Stimulated activated CD8-positive, alpha-beta memory T cell treated with anti-CD3 and anti-CD28 coated beads, Interleukin-7, amount 100 ng/mL, for 4 hours (primary cell): ENCODE measurements around the gene RNF112.
A peak's percentile ranks its signal among the peaks of the same experiment; 100 is the strongest.

Experiments
- DNase-seq, 2 donors: peaks; one replicate each; pipeline ENCODE4 v3.0.0-alpha.2; 2020; ENCODE audit warnings: low read depth in 2 of 2

RNF112 gene

GRCh38 chr17:19374136-19374535 is 36.9 kb upstream of the RNF112 start:
- no peak for DNase-seq

- DNase-seq: no peak
These were observed 35.3 kb upstream of the RNF112 start for GRCh38 chr17:19375732-19376131.

DNA sequence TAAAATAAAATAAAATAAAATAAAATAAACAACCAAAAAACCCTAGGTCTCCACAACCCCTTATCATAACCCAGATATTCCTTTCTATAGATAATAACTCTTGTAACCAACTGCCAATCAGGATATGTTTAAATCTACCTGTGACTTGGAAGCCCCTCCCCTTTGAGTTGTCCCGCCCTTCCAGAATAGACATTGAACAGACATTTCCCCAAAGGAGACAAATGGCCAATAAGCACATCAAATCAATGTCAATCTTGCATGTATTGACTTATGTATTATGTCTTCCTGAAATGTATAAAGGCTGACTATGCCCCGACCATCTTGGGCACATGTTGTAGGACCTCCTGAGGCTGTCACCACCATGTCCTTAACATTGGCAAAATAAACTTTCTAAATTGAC is 34.2 kb upstream of the RNF112 start:
- DNase-seq: no peak

GRCh38 chr17:19377602-19378415 is 33.2 kb upstream of the RNF112 start:
- peak; percentile 87 to 93 for DNase-seq

- no peak for DNase-seq
These were observed 32.3 kb upstream of the RNF112 start, which contains the start of gene MAPK7 for GRCh38 chr17:19378416-19379360. Gene MAPK7, plus strand, starts transcription at chr17:19378498. Its CDS starts 403 bp downstream, at chr17:19378901.

GRCh38 chr17:19379361-19380065 is 31.5 kb upstream of the RNF112 start:
- DNase-seq: no peak

DNA sequence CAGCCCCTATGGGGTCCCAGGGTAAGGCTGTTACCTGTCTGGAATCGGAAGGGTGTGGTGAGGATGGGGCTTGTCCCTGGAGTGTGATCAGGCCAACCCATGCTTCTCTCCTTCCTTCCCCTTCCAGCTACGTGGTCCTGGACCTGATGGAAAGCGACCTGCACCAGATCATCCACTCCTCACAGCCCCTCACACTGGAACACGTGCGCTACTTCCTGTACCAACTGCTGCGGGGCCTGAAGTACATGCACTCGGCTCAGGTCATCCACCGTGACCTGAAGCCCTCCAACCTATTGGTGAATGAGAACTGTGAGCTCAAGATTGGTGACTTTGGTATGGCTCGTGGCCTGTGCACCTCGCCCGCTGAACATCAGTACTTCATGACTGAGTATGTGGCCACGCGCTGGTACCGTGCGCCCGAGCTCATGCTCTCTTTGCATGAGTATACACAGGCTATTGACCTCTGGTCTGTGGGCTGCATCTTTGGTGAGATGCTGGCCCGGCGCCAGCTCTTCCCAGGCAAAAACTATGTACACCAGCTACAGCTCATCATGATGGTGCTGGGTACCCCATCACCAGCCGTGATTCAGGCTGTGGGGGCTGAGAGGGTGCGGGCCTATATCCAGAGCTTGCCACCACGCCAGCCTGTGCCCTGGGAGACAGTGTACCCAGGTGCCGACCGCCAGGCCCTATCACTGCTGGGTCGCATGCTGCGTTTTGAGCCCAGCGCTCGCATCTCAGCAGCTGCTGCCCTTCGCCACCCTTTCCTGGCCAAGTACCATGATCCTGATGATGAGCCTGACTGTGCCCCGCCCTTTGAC is 30.3 kb upstream of the RNF112 start:
- no peak for DNase-seq

- DNase-seq: no peak
These were observed 29.7 kb upstream of the RNF112 start for GRCh38 chr17:19381361-19381740.

DNA sequence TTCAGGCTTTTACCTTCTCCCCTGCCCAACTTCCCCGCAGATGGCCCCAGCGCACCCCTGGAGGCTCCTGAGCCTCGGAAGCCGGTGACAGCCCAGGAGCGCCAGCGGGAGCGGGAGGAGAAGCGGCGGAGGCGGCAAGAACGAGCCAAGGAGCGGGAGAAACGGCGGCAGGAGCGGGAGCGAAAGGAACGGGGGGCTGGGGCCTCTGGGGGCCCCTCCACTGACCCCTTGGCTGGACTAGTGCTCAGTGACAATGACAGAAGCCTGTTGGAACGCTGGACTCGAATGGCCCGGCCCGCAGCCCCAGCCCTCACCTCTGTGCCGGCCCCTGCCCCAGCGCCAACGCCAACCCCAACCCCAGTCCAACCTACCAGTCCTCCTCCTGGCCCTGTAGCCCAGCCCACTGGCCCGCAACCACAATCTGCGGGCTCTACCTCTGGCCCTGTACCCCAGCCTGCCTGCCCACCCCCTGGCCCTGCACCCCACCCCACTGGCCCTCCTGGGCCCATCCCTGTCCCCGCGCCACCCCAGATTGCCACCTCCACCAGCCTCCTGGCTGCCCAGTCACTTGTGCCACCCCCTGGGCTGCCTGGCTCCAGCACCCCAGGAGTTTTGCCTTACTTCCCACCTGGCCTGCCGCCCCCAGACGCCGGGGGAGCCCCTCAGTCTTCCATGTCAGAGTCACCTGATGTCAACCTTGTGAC is 29.1 kb upstream of the RNF112 start:
- no peak for DNase-seq

- DNase-seq: no peak
These were observed 28.2 kb upstream of the RNF112 start for GRCh38 chr17:19382531-19383444.

- no peak for DNase-seq
These were observed 27.2 kb upstream of the RNF112 start for GRCh38 chr17:19383681-19384470.

DNA sequence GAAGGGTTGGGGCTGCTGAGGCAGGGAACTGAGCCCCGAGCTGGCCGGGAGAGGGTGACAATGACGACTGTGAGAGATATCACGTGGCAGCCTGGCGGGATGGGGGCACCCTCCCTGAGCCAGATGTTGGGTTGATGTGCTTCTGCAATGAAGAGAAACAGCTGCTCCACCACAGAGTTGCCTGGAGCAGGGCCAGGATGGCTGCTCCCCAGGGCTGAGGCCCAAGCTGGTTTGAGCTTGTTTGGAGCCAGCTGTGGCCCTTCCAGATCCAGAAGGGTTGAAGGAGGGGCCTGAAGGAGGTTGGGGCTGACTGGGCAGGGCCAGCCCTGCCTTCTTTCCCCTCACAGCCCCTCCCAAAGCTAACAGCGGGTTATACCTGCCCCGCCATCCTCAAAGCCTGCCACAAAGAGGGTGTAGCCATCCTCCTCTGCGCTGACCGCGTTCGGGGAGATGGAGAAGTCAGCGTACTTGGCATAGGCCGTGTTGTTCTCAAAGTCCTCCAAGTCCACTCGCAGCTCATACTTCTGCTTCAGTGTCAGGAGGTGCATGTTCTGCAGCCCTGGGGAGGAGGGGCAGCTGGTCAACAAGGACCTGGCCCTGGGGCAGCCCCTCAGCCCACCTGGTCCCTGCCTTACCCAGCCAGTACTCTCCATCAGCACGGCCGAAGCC is 26.2 kb upstream of the RNF112 start:
- DNase-seq: no peak

DNA sequence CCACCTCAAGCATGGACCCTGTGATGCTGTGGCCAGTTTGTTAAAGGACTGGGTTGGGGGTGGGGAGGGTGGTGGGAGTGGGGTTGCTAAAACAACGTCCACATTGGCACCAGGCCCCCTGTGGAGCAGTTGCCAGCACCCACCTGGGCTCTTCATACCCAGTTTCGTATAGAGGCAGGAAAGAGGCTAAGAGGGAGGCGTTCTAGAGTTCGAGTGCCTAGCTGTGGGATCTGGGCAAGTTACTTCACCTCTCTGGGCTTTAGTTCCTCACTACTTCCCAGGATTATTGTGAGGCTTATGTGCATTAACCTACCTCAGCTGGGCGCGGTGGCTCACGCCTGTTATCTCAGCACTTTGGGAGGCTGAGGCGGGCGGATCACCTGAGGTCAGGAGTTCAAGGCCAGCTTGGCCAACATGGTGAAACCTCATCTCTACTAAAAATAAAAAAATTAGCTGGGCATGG is 25.5 kb upstream of the RNF112 start:
- no peak for DNase-seq

- DNase-seq: no peak
These were observed 24.7 kb upstream of the RNF112 start for GRCh38 chr17:19386051-19386929.

- no peak for DNase-seq
These were observed 23.8 kb upstream of the RNF112 start, which contains the start of gene MFAP4 for GRCh38 chr17:19386974-19387920. Gene MFAP4, minus strand, starts transcription at chr17:19387190. Its CDS starts 35 bp downstream, at chr17:19387155.
